SK-N-SH (cell line): ENCODE results near the gene TMEM184A. TPM values are rescaled to one million over a fixed set of nuclear protein-coding genes. Genes with fewer than 3 reads are reported as not detected.

Source experiments
- CTCF ChIA-PET: fragments of 300-600, 350-600 bp; formaldehyde crosslinking; extraction: SDS; loops from one replicate; lab custom pipeline; 2021; lab: Yijun Ruan, JAX
- POLR2A ChIA-PET: fragments of 350-600 bp; sonication (Branson Sonifier 250); formaldehyde crosslinking; extraction: SDS; loops from one replicate; lab custom pipeline; 2020; ENCODE audit warnings: antibody characterized with exemption, inconsistent platforms; lab: Yijun Ruan, JAX
- DNase-seq: peaks from one replicate; pipeline ENCODE4 v3.0.0; 2012
- H2AFZ ChIP-seq: fragments of 200-600 bp; sonication (generic); 2 replicates; pipeline ENCODE4 v1.8.1; 2016; ENCODE audit warnings: antibody characterized with exemption, mild to moderate bottlenecking, low read depth
- H3F3A ChIP-seq: fragments of 200-600 bp; sonication (generic); replicated peaks from 2 replicates; pipeline ENCODE3; 2016; ENCODE audit warnings: antibody characterized with exemption, mild to moderate bottlenecking; ENCODE audit not compliant: insufficient read depth
- H3K27ac ChIP-seq, 2 experiments: fragments of 200-500 bp in 1 of 2; fragments of 200-600 bp in 1 of 2; sonication (Bioruptor generic) in 1 of 2; sonication (generic), shearing (Covaris generic) in 1 of 2; 2 replicates each; pipeline versions ENCODE4 v1.5.1 to v1.6.1; 2014 to 2016; ENCODE audit warnings: low read depth in 2 of 2, inconsistent platforms in 1 of 2, low read length in 1 of 2, mild to moderate bottlenecking in 1 of 2, mixed read lengths in 1 of 2
- H3K27me3 ChIP-seq: fragments of 200-600 bp; sonication (generic), shearing (Covaris generic); 2 replicates; pipeline ENCODE4 v1.6.1; 2016; ENCODE audit warnings: mixed run types; ENCODE audit not compliant: insufficient read depth
- H3K36me3 ChIP-seq, 2 experiments: fragments of 200-500 bp in 1 of 2; fragments of 200-600 bp in 1 of 2; sonication (Bioruptor generic) in 1 of 2; sonication (generic) in 1 of 2; replicated peaks in 1 of 2; 2 replicates each; pipeline versions ENCODE3 to v1.5.1; 2014 to 2016; ENCODE audit warnings: low read length in 1 of 2, mild to moderate bottlenecking in 1 of 2; ENCODE audit not compliant: insufficient read depth in 2 of 2, control insufficient read depth in 1 of 2
- H3K4me1 ChIP-seq, 2 experiments: fragments of 200-500 bp in 1 of 2; fragments of 200-600 bp in 1 of 2; sonication (Bioruptor generic) in 1 of 2; sonication (generic), shearing (Covaris generic) in 1 of 2; 2 replicates each; pipeline versions ENCODE4 v1.5.1 to v1.6.1; 2014 to 2016; ENCODE audit warnings: low read depth in 1 of 2, low read length in 1 of 2, mixed run types in 1 of 2; ENCODE audit not compliant: insufficient read depth in 2 of 2, control insufficient read depth in 1 of 2
- H3K4me2 ChIP-seq: fragments of 200-600 bp; sonication (generic), shearing (Covaris generic); 2 replicates; pipeline ENCODE4 v1.6.1; 2017; ENCODE audit warnings: mixed run types
- H3K4me3 ChIP-seq, 2 experiments: fragments of 200-500 bp in 1 of 2; fragments of 200-600 bp in 1 of 2; sonication (Bioruptor generic) in 1 of 2; sonication (generic), shearing (Covaris generic) in 1 of 2; 2 replicates each; pipeline versions ENCODE4 v1.5.1 to v1.8.1; 2014 to 2016; ENCODE audit warnings: low read depth in 2 of 2, inconsistent platforms in 1 of 2, low read length in 1 of 2, mild to moderate bottlenecking in 1 of 2, mixed read lengths in 1 of 2, moderate library complexity in 1 of 2
- H3K79me2 ChIP-seq: fragments of 200-600 bp; sonication (generic); 2 replicates; pipeline ENCODE4 v1.8.1; 2017; ENCODE audit warnings: mild to moderate bottlenecking; ENCODE audit not compliant: insufficient read depth
- H3K9ac ChIP-seq: fragments of 200-600 bp; sonication (generic); 2 replicates; pipeline ENCODE4 v1.6.1; 2017; ENCODE audit warnings: mixed run types
- H3K9me2 ChIP-seq: fragments of 200-600 bp; sonication (generic); 2 replicates; pipeline ENCODE4 v1.6.1; 2017; ENCODE audit warnings: mixed run types
- H3K9me3 ChIP-seq: fragments of 200-600 bp; sonication (generic); 2 replicates; pipeline ENCODE4 v1.6.1; 2017; ENCODE audit warnings: mixed run types, mild to moderate bottlenecking, moderate library complexity
- H4K20me1 ChIP-seq: fragments of 200-600 bp; sonication (generic); 2 replicates; pipeline ENCODE4 v1.6.1; 2017; ENCODE audit warnings: mild to moderate bottlenecking, mixed run types; ENCODE audit not compliant: insufficient read depth
- EP300 ChIP-seq, 2 experiments: IDR thresholded peaks; 2 replicates each; pipeline versions ENCODE4 v1.4.0 to v1.6.1; 2012; ENCODE audit warnings: borderline replicate concordance in 1 of 2, low read depth in 1 of 2, low read length in 1 of 2
- FOXJ3 ChIP-seq: sonication (generic); formaldehyde crosslinking; IDR thresholded peaks from 2 replicates; pipeline ENCODE4 v1.5.1; 2020; ENCODE audit warnings: mild to moderate bottlenecking, missing genetic modification reagents
- GATA2 ChIP-seq: sonication (generic); formaldehyde crosslinking; IDR thresholded peaks from 2 replicates; pipeline ENCODE4 v1.5.0; 2020; ENCODE audit warnings: mild to moderate bottlenecking, missing genetic modification reagents
- MEF2A ChIP-seq: IDR thresholded peaks from 2 replicates; pipeline ENCODE4 v1.4.0; 2012; ENCODE audit warnings: low read depth, borderline replicate concordance
- MXI1 ChIP-seq: IDR thresholded peaks from 2 replicates; pipeline ENCODE4 v1.6.1; 2012; ENCODE audit warnings: mild to moderate bottlenecking, low read depth, low read length, improper control_type of control experiment
- POLR2AphosphoS5 ChIP-seq: IDR thresholded peaks from 2 replicates; pipeline ENCODE4 v1.6.1; 2012; ENCODE audit warnings: low read depth, low read length
- RAD21 ChIP-seq: IDR thresholded peaks from 2 replicates; pipeline ENCODE4 v1.6.1; 2012; ENCODE audit warnings: mild to moderate bottlenecking, low read length
- RFX5 ChIP-seq: IDR thresholded peaks from 2 replicates; pipeline ENCODE4 v1.6.1; 2012; ENCODE audit warnings: mild to moderate bottlenecking, improper control_type of control experiment, low read length
- SMC3 ChIP-seq: IDR thresholded peaks from 2 replicates; pipeline ENCODE4 v1.6.1; 2012; ENCODE audit warnings: low read depth, low read length, improper control_type of control experiment
- WGBS: methylation state at CpG from one replicate; pipeline ENCODE4 v1.1.6; 2017; ENCODE audit warnings: low lambda C conversion rate; 5-methylcytosine and 5-hydroxymethylcytosine counted together
- polyA plus RNA-seq, 3 experiments: library from polyadenylated mRNA; depleted of rRNA; stranded (reverse); fragments of >200 nt; gene quantifications; 2 replicates each; pipeline ENCODE4 v1.2.3, GENCODE V29; 2012
- TF ChIP-seq, protein P1 (sequence below): IDR thresholded peaks from 2 replicates; pipeline ENCODE4 v1.4.0; 2012; ENCODE audit warnings: low read depth, borderline replicate concordance
- TF ChIP-seq, protein P2 (sequence below): IDR thresholded peaks from 2 replicates; pipeline ENCODE4; 2012
- TF ChIP-seq, protein P3 (sequence below): IDR thresholded peaks from 2 replicates; pipeline ENCODE4 v1.4.0; 2012; ENCODE audit warnings: low read depth
- TF ChIP-seq, protein P4 (sequence below): fragments of 150-350 bp; IDR thresholded peaks from 2 replicates; pipeline ENCODE4 v1.6.1; 2017; ENCODE audit warnings: antibody characterized with exemption, low read length, low read depth, borderline replicate concordance

Gene TMEM184A
- polyA plus RNA-seq, 1 of the 3 experiments (the other 2 are of a cell fraction), result 1.5 TPM

DNA sequence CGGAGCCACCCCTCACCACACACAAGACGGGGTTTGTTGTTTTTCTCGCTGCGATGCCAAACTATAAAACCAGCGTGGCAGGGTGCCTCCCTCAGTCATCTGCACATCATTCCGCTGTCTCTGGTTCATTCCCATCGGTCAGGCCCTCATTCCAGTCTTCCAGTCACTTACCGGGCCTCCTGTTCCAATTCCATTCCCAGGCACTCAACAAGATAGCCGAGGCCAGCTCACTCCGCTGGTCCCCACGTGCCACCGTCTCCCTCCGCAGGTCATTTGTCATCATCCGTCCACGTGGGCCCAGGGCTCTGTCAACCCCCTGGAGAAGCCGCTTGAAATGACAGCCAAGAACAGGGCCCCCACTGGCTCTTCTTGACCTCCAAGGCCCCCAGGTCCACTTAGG is 6.1 kb upstream of the TMEM184A start:
- WGBS, result 83% methylated on average over 16 of the region's 16 CpGs
- Histone ChIP-seq H4K20me1 (no peaks in the 10 kb centered on the region), H3K9me2 (no peaks in the 10 kb centered on the region), H3K4me3 (no peak overlapping the region), H3K9me3 (no peaks in the 10 kb centered on the region), H3F3A (peaks cover 2% of the 10 kb centered on the region), H3K27ac (no peak overlapping the region; a peak in 1 of 4 replicates), H3K4me1 (no peaks in the 10 kb centered on the region; a peak in 1 of 4 replicates), H3K9ac (no peak overlapping the region), H3K36me3 (peaks cover 4% of the 10 kb centered on the region in 2 experiments), H3K27me3 (no peaks in the 10 kb centered on the region), H3K4me2 (no peak overlapping the region), H2AFZ (no peak overlapping the region), H3K79me2 (no peaks in the 10 kb centered on the region)
- ChIA-PET POLR2A (interaction anchor here (0.6 kb wide), 2 partner anchors 218 to 1252 kb away, joined by 3 to 6 read pairs; no protein-coding TSS in a partner anchor), CTCF (interaction anchor here (0.8 to 1.2 kb wide), 4 partner anchors 14 to 57 kb away, joined by 3 to 4 read pairs (median 3); no protein-coding TSS in a partner anchor)
- peak; percentile 56 for DNase-seq
- TF ChIP-seq RAD21, result no peak
- TF ChIP-seq, protein P1, sequence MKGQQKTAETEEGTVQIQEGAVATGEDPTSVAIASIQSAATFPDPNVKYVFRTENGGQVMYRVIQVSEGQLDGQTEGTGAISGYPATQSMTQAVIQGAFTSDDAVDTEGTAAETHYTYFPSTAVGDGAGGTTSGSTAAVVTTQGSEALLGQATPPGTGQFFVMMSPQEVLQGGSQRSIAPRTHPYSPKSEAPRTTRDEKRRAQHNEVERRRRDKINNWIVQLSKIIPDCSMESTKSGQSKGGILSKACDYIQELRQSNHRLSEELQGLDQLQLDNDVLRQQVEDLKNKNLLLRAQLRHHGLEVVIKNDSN, result no peak
- TF ChIP-seq MEF2A, result no peak
- no peak for TF ChIP-seq MXI1
- TF ChIP-seq EP300 (IDR thresholded peaks at IDR 0.05; ENCODE audit: borderline replicate concordance in 1 of 2, low read depth in 1 of 2, low read length in 1 of 2), result no peak

DNA sequence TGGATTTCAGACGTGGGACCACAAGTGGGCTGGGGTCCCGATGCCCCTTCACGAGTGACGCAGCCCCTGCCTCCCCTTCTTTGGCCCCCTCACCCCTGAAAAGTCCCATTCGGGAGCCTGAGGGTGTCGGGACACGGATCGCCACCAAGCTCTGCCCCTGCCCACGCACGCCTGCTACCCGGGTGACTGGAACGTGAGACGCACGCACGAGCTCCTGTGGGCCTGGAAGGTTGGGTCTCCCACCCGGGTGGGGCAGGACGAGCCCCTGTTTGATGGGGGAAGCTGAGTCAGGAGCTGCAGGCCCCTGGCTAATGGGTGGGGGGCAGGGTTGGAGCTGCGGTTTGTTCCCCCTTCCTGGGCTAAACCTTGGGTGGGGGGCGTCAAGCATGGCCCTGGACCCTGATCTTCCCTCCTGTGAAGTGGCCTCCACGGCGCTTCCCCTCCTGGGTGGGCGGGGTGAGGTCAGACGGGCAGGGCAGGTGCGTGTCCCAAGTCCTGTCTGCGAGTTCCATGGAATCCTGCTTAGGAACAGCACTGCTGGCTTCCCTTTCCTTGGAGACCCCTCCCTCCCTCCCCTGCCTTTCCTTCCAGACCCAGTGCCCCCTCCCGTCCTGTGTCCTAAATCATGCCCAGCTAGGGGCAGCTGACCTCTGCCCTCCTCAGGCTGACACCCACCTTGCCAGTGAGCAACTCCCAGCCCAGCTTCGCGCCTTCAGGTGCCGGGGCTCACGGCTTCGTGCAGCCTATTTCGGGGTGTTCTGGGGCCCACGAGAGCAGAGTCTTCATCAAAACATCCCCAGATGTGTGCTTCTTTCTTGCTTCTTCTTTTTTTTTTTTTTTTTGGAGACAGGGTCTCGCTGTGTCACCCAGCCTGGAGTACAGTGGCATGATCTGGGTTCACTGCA is 5.3 kb upstream of the TMEM184A start:
- H3K4me1 ChIP-seq, result peaks cover 0 to under 1% of the 10 kb centered on the region in 2 experiments; a peak in 1 of 4 replicates
- H4K20me1 ChIP-seq, result no peaks in the 10 kb centered on the region
- H3K9me2 ChIP-seq, result no peaks in the 10 kb centered on the region
- TF ChIP-seq, protein P2, sequence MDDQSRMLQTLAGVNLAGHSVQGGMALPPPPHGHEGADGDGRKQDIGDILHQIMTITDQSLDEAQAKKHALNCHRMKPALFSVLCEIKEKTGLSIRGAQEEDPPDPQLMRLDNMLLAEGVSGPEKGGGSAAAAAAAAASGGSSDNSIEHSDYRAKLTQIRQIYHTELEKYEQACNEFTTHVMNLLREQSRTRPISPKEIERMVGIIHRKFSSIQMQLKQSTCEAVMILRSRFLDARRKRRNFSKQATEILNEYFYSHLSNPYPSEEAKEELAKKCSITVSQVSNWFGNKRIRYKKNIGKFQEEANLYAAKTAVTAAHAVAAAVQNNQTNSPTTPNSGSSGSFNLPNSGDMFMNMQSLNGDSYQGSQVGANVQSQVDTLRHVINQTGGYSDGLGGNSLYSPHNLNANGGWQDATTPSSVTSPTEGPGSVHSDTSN, result no peak
- TF ChIP-seq, protein P3, sequence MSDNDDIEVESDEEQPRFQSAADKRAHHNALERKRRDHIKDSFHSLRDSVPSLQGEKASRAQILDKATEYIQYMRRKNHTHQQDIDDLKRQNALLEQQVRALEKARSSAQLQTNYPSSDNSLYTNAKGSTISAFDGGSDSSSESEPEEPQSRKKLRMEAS, result no peak
- TF ChIP-seq MXI1 (no peak), POLR2AphosphoS5 (no peak), RFX5 (no peak), FOXJ3 (CRISPR knock-in tag) (no peak), SMC3 (no peak), GATA2 (CRISPR knock-in tag) (no peak)
- TF ChIP-seq, protein P4, sequence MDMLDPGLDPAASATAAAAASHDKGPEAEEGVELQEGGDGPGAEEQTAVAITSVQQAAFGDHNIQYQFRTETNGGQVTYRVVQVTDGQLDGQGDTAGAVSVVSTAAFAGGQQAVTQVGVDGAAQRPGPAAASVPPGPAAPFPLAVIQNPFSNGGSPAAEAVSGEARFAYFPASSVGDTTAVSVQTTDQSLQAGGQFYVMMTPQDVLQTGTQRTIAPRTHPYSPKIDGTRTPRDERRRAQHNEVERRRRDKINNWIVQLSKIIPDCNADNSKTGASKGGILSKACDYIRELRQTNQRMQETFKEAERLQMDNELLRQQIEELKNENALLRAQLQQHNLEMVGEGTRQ, result no peak
- peaks cover 0 to 4% of the 10 kb centered on the region in 2 experiments for H3K36me3 ChIP-seq
- H3K4me3 ChIP-seq, result no peak overlapping the region
- H3K27me3 ChIP-seq, result no peaks in the 10 kb centered on the region
- 83% methylated on average over 34 of the region's 34 CpGs for WGBS
- no peaks in the 10 kb centered on the region for H3K79me2 ChIP-seq
- no peak overlapping the region for H3K9ac ChIP-seq
- no peak for DNase-seq
- no peaks in the 10 kb centered on the region for H3K9me3 ChIP-seq
- H2AFZ ChIP-seq, result no peak overlapping the region
- CTCF ChIA-PET, result interaction anchor here (1.2 kb wide), 1 partner anchor 87 kb away, joined by 3 read pairs; no protein-coding TSS in a partner anchor
- H3K4me2 ChIP-seq, result no peak overlapping the region
- no peak overlapping the region for H3K27ac ChIP-seq
- no peaks in the 10 kb centered on the region for H3F3A ChIP-seq
- POLR2A ChIA-PET, result interaction anchor here (0.6 kb wide), 1 partner anchor 219 kb away, joined by 6 read pairs; no protein-coding TSS in a partner anchor
